ENCODE data around the gene PPP4C.

DNA sequence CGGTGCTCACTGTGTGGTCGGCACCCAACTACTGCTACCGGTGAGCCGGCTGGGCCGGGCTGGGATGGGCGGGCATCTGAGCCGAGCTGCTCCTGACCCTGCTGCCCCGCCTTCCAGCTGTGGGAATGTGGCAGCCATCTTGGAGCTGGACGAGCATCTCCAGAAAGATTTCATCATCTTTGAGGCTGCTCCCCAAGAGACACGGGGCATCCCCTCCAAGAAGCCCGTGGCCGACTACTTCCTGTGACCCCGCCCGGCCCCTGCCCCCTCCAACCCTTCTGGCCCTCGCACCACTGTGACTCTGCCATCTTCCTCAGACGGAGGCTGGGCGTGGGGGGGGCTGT is 9.0 kb downstream of the PPP4C start:
- TF ChIP-seq POLR2A (IDR thresholded peaks at IDR 0.05) (no peak), CTCF (IDR thresholded peaks at IDR 0.05) (no peak)

Measured in adrenal gland (tissue), 5 donors.